GM19452 (cell line): ENCODE measurements around the gene ZMIZ1.
"Not testable (repeated sequence)": the region's sequence is repeated elsewhere in the genome, so short reads cannot be mapped to it uniquely, and the experiment has no call there.

Experiments
- ATAC-seq: cut with Tn5 transposase; IDR thresholded peaks from one replicate; pipeline ENCODE4 v1.9.1; 2021; ENCODE audit not compliant: unreplicated experiment

ZMIZ1 gene

DNA sequence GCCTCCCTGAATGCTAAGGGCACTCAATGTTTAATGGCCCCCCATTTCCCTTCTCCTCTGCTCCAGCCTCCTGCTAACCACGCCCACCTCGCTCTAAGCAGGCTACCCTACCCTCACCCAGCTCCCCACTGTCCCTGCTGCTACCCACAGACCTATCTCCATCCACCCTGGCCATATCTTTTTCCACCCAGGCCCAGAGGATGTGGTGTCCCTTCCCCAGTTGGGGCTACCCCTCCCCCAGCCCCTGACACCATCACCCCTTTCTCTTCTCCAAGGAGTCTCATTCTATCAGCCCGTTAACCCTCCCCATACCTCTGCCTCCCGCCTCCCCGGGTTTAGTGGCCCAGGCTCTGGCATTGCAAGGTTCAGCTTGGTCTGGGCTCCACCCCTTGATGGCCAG lies 249.6 kb downstream of the ZMIZ1 start:
- ATAC-seq = no peak

DNA sequence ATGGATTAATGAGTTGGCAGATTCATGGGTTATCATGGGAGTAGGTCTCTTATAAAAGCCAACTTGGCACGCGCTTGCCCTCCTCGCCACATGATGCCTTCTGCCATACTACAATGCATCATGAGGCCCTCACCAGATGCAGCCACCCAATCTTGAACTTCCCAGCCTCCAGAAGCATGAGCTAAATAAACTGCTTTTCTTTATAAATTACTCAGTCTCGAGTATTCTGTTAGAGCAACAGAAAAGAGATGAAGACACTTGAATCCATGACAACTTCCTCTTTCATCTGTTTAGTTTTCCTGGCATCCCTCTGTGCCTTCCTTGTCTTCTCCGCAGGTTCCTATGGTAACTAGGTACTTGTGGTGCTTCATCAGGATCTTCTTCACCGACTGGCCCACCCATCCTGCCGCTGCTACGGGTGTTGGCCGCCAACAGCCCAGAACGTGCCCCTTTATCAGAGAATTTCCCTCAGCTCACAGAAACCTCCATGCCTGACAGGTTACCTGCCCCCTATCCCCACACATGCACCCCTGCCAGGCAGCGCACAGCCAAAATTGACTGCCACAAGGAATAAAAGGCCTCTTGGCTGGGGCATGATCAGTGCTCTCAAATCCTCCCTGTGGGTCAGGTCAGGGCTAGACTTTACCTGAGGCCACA lies 250.5 kb downstream of the ZMIZ1 start:
- no peak for ATAC-seq

DNA sequence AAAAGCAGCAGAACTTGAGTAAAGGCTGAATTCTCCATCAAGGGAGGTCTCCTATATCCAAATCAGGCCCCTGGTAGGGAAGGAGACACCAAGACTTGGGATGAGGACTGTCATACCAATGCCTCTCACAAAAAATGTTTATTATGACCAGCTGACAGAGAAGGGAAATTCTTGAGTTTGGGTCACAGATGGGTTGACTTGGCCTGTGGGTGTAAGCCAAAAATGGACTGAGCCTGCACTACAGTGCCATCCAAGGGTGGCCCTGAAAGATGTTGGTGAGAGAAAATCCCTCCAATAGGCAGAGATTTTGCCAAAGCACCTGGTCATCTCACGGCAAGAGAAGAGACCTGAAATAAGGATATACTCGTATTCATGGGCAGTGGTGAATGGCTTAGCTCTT lies 251.6 kb downstream of the ZMIZ1 start:
- ATAC-seq = no peak

DNA sequence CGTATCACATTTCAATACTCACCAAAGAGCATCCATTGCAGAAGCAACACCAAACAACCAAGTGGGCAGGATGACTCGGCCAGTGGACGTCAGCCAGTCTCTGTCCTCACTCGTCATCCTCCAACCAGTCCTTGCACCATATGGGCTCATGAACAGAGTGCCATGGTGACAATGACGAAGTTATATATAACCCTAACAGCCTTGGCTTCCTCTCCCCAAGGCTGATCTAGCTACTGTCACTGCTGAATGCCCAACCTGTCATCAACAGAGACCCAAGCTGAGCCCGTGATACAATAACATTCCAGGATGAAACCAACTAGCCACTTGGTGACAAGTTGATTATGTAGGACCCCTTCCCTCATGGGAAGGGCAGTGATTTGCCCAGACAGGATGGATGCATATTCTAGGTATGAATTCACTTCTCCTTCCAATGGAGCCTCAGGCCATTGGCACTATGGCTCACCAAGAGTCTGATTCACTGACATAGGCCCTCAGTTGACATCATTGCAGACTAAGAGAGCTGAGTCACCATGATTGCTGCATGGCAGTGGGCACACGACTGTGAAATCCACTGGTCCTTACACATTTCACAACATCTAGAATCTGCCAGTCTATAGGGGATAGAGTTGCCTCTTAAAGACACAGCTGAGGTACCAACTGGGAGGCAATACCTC lies 252.2 kb downstream of the ZMIZ1 start:
- no peak for ATAC-seq

DNA sequence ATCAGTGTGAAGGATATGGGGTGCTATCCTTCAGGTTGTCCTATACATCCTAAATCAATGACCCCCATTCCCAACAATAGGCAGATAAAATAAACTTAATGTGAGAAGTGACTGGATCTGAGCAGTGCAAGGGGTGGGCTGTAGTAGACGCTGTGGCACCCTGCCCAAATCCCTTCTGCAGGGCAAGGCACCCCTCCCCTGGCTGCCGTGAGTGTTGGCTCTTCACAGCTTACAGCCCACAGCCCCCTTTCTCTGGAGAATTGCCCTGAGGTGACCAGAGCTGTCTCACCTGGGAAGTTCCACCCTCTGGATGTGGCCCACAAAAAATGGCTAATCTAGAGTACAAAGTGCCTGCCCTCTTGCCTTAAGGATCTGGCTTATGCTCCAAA lies 252.7 kb downstream of the ZMIZ1 start:
- no peak for ATAC-seq

DNA sequence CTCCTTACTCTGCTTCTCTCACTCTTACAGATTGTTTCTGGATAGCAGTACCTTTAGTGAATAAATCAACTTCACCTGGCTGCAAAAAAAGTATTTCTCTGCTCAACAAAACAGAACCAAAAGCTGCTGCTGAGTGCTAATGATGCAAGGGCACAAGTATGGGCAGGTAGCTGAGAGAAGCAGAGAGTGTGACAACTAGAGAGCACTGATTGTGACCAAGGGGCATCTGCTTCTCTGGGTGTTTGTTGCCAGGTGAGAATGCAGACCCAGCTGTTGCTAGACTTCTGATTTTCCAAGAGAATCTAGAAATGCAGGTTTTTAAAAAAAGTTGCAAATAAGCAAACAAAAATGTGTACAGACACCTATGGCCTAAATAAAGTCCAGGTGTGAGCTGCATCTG lies 253.2 kb downstream of the ZMIZ1 start:
- ATAC-seq = no peak

DNA sequence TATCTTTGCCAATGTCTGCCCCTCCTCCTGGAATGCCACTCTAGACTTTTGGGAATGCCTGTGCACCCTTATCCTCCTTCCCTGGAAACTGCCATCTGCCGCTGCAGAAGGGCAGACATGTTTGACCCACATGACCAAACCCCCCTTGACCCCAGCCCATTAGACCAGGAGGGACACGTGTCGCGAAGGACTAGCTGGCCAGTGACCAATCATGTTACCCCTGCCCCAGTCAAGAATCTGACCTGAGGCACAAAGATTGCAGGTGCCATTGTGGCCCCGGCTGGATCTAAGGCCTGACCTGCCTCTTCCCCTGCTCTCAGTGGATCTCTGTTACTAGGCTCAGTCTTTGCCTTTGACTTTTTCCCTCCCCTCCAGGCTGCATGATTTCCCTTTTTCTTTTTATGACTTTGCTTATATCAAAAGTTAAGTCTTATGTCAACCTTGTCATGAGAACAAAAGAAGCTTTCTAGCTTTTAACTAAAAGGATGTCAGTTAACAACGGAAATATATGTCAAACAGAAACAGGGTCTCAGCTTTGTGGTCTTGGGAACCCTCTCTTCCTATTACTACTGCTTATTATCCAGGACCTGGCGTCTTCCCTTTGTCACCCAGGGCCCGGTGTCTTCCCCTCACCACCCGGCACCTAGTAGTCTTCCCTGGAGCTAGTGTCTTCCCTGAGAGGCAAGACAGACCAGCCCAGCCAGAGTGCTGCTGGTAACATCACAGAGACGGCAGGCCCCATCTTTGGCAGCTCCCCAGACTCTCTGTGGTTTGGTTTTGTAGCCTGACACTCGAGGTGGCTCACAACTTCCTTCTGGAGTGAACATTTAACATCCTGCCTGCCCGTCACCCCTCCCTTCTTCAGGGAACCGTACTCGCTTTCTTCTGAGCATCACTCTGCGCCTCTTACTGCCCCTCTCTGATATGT lies 254.1 kb downstream of the ZMIZ1 start:
- ATAC-seq = peak; percentile 52

DNA sequence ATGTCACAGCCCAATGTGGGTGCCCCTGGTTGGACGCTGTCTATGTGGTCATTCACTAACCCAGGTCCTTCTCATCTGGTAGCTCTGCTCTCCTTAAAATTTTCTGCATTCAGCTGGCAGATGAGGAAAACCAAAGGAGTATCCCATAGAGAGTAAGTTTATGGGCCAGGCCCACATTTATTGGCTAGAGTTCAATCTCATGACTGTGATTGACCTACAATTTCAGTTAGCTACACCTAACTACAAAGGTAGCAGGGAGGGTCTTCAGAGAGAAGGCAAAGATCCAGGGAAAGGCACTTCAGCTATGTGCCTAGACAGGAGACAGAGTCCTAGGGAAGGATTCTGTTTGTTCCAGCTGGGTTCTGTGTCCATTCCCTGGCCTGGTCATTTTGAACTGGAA lies 254.8 kb downstream of the ZMIZ1 start:
- no peak for ATAC-seq

DNA sequence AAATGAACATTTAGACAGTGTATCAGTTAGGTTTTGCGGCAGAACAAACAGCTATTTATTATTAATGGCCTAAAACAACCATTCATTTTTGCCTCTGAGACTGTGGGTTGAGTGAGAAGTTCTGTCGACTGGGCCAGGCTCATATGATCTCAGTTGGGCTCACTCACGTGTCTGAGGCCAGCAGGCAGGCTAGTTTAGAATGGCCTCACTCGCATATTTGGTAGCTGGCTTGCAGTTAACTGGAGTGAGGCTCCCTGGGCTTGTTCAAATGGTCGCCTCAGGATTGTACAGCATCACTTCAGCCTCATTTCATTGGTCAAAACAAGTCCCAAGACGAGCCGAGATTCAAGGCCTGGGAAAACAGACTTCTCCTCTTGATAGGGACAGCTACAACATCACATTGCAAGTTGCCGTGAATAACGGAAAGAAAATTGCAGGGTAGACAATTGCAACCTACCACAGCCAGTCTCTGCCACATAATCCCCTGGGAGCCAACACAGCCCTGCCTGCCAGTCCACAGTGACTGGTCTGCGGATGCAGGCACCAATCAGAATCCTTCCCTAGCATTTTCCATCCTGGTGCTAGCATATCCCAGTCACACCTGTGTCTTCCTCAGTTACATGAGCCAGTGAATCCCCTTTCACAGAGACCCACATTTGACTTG lies 255.4 kb downstream of the ZMIZ1 start:
- no peak for ATAC-seq

DNA sequence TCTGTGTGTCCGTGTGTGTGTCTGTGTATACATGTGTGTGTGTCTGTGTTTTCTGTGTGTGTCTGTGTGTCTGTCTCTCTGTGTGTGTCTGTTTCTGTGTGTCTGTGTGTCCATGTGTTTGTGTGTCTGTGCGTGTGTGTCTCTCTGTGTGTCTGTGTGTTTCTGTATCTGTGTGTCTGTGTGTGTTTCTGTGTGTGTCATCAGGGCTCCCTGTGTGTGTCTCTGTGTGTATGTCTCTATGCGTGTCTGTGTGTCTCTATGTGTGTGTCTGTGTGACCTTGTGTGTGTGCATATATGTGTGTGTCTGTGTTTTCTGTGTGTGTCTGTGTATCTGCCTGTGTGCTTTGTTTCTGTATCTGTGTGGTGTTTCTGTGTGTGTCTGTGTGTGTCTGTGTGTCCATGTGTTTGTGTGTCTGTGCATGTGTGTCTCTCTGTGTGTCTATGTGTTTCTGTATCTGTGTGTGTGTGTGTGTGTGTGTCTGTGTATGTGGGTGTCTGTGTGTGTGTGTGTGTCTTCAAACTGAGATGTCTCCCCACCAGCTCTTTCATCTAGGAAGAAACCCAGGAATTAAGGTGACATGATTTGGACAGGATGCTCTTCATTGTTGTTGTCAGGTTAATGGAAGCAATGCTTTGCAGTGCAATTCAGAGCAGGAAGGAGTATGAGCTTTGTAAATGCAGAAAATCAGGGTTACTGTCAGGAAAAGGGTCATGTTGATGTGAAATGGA lies 257.8 kb downstream of the ZMIZ1 start:
- ATAC-seq = no peak

DNA sequence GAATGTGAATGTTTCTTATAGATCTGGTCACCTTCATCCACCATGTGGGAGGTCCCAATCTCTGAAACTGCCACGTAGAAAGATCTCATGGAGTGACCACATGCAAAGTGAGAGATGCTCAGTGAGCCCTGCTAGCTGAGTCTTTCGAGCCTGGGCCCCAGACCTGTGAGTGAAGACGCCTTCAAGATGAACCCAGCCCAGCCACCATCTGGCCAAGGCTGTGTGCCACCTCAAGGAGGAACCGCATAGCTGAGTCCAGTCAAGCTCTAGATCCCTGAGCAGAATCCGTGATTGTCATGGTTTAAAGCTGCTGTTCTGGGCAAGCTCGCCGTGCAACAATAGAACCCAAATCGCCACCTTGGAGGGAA lies 258.3 kb downstream of the ZMIZ1 start:
- ATAC-seq = peak; percentile 36

DNA sequence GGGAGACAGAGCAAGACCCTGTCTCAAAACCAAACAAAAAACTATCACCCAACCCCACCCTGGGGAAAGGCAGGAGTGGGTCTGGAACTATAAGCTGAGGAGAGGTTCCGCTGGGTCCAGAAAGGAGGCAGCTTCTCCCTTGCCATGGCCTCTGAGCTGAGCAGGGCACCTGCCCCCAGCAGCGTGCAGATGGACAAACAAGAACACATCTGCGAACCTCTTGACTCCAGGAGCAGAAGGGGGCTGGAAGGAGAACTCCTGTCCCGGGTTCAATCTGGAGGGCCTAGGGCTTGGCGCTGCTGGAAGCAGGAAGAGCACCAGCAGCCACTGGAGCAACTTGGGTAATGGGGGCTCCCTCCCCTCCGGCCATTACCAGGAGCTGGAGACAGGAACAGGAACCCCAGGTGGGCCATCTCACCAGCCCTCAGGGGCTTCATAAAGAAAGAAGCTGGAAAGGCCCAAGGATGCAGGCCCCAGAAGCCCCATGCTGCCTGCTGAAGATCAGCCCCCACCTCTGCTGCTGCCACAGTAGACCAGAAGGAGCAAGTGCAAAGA lies 259.5 kb downstream of the ZMIZ1 start:
- no peak for ATAC-seq

DNA sequence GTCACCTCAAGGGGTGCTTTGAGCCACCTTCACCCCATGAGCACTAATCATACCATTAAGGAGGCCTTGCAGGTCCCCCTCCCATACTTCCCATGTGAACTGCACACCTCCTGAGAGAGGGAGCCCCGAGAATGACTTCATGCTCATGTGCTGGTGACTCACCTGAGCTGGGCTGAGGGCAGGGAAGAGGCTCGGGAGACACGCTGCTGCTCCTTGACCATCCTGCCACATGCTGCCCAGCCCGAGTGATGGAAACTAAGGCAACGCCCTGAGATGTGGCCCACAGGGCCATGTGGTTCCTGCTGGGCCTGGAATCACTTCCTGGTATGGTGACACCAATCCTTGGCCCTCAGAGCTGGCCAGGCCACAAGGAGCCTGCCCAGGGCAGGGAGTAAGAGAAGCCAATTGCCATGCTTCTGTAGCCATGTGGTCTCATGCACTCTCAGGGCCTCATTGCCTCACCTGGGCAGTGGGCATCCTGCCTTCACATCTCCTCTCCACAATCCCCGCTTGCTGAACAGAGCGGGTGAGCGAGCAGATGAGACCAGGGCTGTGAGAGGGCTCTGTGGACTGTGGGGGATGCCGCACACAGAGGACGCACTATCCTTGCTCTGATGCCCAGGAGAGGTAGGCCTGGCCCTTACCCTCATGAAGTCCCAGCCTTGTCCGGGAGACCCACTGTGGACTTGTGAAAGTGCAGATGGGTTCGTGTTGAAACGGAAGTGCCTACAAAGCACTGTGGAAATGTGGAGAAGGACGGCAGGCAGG lies 260.2 kb downstream of the ZMIZ1 start:
- ATAC-seq = no peak

DNA sequence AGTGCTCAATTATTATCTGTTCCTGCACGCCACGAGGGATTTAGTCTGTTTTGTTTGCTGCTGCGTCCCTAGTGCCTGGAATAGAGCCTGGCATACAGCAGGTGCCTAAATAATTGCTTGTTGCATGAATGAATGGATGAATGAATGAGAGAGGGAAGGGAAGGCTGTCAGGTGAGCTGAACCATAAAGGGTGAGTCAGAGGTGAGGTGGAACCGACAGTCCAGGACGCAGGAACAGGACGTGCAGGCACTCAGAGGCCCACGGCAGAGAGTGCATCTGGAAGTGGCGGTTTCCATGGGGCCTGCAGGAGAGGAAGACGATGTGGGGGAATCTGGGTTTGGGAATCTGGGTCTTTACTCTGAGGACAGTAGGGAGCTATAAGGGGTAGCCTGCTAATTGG lies 260.8 kb downstream of the ZMIZ1 start:
- ATAC-seq = no peak

DNA sequence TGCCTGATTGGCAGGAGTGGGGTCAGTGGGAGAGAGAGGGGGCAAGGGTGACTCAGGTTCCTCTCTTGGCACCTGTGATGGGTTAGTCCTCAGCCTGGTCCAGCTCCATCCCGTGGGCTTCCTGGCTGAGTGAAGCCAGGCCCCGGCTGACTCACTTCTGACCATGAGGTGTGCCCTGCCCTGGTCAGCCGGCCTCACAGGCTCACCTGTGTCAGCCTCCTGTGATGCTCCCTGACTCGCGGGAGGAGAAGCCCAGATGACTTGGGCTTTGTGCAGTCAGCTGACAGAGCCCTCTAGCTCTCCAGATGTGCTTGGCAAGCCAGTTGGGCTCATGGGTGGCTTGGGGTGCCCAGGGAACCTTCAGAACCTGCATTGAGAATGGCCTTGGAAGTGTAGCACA lies 262.5 kb downstream of the ZMIZ1 start:
- ATAC-seq = no peak

DNA sequence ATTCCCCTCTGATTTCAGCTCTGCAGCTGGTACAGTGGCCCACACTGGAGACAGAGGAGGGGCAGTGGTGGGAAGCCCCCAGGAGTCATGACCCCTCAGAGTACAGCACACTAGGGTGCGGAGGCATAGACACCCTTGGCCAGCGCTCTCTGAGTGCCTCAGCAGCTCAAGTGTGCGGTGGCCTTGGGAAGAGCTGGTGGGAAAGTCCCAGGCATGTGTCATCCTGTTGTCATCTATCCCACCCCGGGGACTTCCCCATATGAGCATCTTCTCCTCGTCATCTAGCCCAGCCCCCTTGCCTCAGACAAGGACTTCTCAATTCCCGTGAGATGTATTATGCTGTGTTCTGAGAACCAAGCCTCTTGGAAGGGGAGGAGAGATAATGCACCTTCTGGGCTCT lies 262.9 kb downstream of the ZMIZ1 start:
- peak; percentile 87 for ATAC-seq

DNA sequence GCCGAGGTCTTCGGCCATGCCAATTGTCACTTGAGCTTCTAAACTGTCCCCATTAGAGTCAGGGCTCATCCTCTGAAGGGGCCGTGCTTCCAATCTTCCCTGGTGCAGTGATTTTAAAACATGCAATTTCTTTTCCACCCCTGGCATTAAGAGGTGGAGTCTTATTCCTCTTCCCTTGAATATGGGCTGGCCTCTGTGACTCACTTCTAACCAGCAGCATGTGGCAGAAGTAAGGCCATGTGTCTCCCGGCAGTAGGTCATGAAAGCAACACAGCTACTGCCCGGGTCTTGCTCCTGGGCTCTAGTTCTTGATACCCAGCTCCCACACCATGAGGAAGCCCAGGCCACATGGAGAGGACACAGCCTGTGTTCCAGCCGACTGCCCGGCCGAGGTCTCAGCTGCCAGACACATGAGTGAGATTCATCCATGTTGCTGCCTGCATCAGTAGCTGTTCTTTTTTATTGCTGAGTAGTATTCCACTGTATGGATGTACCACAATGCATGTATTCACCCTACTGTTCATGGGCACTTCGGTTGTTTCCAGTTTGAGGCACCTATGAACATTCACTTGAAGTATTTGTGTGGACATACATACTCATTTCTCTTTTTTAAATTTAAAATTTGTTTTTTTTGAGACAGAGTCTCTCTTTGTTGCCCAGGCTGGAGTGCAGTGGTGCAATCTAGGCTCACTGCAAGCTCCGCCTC lies 264.0 kb downstream of the ZMIZ1 start:
- ATAC-seq = not testable (repeated sequence)

DNA sequence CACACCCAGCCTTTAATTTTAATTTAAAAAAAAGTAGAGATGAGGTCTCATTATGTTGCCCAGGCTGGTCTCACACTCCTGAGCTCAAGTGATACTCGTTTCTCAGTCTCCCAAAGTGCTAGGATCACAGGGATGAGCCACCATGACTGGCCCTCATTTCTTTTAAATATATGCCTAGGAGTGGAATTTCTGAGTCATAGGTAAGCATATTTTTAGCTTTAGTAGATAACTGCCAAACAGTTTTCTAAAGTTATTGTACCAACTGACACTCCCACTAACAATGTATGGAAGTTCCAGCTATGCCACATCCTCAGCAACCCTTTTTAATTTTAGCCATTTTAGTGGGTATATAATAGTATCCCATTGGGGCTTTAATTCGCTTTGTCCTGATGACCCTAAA lies 264.7 kb downstream of the ZMIZ1 start:
- no peak for ATAC-seq

DNA sequence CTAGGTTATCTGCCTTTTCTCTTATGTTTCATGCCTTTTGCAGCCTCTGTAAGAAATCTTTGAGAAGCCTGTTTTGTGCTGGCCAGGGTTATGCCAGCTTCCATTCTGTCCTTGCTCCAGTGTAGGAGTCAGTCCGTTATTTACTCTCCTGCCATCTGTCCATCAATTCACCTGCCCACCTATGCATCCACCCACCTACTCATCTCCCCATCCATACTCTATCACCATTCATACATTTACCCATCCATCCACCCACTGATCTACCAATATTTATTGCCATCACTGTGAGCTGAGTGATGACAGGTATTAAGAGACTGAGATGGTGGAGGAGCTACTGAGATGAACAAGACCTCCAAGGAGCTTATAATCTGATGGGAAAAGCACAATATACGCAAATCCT lies 265.8 kb downstream of the ZMIZ1 start:
- ATAC-seq = no peak
